Colon (tissue), 2 donors: Measurements from ENCODE around the gene ADGRL1.
"Not testable (repeated sequence)": the region's sequence is repeated elsewhere in the genome, so short reads cannot be mapped to it uniquely, and the experiment has no call there.

Experiments used
- FAIRE-seq: peaks from 2 replicates; lab custom pipeline; 2012; peaks lifted over from hg19 to GRCh38; lab: Jason Lieb, UNC
- donor health status: control.
- donor health status: control.

ADGRL1 gene

DNA sequence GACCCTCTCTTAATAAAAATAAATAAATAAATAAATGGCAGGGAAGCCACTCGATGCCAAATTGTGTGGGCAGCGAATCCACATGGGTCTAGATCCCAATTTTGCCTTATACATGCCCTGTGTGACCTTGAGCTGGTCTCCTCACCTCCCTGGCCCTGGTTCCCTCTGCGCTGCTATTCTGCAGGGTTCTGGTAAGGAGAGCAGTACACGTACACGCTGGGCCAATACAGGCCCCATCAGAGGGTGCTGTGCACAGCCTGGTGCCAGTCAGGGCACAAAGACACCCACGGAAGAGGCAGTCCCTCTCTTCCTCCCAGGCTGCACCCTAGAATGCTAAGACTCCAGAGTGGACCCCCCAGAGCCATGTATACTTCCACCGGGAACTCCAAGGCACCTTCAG is 17.9 kb downstream of the ADGRL1 start:
- FAIRE-seq, result not testable (repeated sequence)

DNA sequence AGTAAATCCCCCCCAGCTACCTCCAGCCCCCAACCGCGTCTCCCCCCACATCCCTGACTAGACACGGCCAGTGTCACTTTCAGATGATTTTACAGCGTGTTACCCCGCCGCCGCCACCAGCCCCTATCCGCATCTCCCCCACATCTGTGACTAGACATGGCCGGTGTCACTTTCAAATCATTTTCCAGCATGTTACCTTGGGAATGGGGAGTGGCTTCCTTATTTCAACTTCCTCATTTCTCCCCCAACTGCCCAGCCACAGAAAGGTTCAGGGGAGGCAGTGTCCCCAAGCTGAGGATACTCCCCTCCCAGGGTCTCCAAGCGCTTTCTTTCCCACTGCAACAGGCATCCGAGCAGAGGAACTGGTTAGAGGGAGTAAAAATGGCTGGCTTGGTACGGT is 18.4 kb downstream of the ADGRL1 start:
- no peak for FAIRE-seq

GRCh38 chr19:14186684-14187083 is 19.3 kb downstream of the ADGRL1 start:
- not testable (repeated sequence) for FAIRE-seq

- FAIRE-seq, result not testable (repeated sequence)
These were observed 20.3 kb downstream of the ADGRL1 start for GRCh38 chr19:14185691-14186090.

DNA sequence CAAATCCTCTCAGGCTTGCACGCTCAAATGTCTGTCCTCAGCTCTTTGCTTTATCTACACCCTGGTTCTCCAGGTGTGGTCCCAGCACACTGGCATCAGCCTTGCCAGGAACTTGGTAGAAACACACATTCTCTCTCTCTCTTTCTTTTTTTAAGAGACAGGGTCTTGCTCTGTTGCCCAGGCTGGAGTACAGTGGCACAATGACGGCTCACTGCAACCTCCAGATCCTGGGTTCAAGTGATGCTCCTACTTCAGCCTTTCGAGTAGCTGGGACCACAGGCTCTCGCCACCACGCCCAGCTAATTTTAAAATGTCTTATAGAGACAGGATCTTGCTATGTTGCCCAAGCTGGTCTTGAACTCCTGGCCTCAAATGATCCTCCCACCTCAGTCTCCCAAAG is 20.8 kb downstream of the ADGRL1 start:
- no peak for FAIRE-seq

DNA sequence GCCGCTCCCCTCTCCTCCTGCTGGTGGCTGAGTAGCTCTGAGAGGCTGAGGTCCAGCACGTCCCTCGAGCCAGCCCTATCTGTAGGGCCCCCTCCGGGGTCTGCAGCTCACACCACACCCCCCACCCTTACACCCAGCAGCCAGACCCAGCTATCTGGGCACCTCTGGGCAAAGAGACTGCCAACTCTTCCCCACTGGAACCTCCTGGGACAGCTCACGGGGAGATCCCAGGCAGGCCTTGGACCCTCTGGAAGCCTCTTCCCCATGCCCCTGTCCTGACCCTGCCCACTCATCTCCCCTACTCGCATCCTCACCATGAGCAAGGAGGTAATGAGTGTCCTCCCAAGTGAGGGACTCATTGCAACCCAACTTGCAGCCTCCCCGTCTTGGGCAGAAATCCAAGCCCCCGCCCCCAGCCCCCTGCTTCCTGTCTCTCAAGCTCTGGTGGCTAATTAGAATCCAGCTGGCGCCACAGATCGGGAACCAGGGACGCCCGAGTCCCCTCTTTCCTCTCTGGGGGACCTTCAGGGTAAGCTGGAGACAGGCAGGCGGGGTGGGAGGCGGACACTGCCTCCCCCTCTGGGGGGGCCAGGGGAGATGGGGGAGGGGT is 22.1 kb downstream of the ADGRL1 start:
- no peak for FAIRE-seq

DNA sequence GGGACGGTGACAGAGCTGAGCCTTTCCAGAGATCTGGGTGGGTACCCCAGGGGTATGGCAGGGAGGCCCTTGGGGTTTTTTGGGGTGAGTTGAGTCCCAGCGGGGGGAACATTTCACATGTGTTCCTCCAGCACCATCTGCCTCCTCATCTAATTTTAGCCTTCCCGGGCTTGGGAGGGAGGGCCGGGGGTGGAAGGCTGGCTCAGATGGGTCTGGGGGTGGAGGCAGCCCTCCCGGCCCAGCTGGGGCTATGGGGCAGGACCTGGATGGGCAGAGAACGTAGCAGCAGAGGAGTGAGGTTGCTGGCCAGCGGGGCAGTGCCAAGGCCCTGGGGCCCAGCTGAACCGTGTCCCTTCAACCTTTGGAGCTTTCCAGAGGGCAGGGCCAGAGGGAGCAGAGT is 23.5 kb downstream of the ADGRL1 start:
- no peak for FAIRE-seq

GRCh38 chr19:14181906-14182305 is 24.1 kb downstream of the ADGRL1 start:
- no peak for FAIRE-seq

DNA sequence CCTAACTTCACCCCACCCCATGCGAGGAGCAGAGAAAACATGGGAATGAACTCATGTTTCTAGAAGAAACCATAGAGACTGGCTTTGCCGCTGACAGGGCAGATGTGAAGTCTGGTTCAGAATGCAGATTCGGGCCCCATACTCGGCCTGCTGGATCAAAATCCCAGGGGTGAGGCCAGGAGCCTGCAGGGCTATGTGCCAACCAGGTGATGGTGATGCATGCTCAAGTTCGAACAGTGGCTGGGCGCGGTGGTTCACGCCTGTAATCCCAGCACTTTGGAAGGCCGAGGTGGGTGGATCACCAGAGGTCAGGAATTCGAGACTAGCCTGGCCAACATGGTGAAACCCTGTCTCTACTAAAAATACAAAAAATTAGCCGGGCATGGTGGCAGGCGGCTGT is 24.8 kb downstream of the ADGRL1 start:
- not testable (repeated sequence) for FAIRE-seq

DNA sequence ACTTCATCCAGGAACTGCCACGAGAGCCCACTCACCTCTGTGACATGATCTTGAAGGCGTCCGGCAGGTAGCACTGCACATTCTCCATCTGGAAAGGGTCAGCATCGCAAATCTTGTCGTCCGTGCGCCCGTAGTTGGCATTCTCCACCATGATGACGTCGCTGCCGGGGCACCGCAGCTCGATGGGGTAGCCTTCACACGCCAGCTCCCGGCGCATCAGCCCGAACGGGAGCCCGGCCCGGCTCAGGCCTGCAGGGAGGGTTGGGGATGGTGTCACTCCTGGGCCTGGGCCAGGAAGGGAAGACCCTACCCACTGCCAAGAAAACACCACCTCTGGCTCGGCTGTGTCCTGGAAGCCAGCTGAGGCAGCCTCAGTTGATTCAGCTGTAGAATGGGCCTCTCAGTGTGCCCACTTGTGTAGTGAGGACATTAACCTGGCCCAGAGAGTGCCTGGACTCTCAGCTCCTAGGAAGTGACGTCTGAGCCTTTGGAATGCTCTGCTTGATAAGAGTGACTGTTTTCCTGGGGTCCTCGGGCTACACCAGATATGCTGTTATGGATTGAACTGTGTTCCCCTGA is 28.4 kb downstream of the ADGRL1 start:
- FAIRE-seq, result no peak

GRCh38 chr19:14175351-14175792 is 30.6 kb downstream of the ADGRL1 start:
- FAIRE-seq, result no peak

GRCh38 chr19:14174883-14175282 is 31.1 kb downstream of the ADGRL1 start:
- no peak for FAIRE-seq

- FAIRE-seq, result no peak
These were observed 37.0 kb downstream of the ADGRL1 start for GRCh38 chr19:14168993-14169392.

DNA sequence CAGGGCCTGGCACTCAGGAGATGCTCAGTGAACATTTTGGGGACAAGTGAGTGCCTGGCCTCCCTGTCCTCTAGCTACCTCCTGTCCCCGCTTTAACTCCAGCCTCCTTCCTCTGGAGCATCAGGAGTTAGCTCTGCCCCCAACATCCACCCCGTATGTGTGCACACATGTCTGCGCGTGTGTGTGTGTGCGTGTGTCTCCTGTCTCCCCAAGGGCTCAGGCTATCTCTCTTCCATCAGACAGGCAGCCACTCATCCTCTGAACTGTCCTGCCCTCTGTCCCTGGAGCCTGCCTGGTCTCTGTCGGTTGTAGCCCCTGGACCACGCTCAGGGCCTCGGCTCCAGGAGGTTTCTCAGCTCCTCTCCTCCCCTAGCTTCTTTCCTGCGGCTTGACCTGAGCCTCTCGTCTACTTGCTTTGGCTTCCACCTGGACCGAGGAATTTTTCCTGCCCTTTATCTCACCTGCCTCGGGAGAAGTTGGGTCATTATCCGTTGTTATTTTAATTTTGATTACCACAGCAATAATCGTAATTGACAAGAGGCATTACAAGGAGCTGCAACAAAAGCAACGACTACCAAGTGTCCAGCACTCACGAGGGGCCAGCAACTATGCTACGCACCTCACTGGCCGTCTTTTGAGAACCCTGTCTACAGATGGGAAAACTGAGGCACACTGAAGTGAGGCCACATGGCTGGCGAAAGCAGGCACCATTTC is 37.6 kb downstream of the ADGRL1 start:
- no peak for FAIRE-seq

GRCh38 chr19:14167576-14168138 is 38.3 kb downstream of the ADGRL1 start:
- FAIRE-seq, result no peak

DNA sequence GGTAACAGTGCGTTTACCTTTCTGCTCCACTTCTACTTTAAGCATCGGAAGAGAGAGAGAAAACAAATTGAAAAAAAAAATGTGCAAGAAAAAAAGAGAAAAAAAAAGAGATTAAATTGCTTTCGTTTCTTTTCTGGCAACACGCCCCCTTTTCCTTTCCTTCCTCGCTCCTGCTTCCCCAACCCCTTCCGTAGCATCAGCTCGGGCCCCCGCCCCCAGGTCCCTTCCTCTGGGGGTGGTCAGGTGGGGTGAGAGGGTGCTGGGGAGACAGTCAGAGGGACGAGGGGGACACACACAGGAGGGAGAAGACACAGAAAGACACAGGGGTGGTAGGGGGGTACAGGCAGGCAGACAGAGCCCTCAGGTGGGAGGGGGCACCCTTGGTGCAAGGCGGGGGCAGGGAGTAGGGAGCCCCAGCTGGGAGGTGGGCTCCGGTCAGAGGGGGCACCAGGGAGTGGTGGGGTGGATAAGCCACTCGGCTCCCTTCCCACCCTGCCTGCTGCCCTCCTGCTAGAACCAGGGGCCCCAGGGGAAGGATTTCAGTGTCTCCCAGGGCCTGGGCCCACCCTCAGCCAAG is 38.9 kb downstream of the ADGRL1 start:
- FAIRE-seq, result no peak

DNA sequence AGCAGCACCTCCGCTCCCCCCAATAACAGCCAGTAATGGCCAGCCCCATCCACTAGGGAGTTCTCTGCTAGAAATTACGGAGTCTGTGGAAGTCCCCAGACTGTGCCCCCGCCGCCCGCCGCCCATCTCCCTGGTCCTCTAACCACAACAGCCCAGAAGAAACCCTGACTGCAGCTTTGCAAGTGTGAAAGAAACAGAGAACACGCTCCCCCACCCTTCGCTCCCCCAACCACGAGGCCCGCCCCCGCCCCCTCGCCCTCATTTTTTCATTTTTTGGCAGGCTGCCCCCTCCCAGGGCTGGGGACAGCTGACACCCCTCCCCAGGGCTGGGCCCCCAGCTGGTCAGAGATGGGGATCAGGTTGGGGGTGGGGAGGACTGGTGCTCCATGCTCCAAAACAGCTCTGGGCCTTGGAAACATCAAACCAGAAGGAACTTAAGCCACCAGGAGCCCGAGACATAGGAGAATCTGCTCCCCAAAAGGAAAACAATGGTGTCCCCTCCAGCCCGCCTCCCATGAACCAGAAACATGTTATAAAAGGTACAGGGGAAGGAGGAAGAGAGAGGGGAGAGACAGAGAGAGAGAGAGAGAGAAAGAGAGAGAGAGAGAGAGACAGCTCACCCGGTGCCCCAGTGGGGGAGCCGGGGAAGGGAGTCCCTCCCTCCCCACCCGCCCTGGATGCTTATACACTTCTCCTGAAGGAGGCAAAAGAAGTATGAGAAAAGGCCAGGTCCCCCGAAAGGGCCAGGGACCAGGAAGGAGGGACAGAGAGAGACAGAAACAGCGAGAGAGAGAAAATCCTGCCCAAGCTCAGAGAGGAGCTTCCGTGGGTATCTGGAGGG is 39.8 kb downstream of the ADGRL1 start:
- no peak for FAIRE-seq

DNA sequence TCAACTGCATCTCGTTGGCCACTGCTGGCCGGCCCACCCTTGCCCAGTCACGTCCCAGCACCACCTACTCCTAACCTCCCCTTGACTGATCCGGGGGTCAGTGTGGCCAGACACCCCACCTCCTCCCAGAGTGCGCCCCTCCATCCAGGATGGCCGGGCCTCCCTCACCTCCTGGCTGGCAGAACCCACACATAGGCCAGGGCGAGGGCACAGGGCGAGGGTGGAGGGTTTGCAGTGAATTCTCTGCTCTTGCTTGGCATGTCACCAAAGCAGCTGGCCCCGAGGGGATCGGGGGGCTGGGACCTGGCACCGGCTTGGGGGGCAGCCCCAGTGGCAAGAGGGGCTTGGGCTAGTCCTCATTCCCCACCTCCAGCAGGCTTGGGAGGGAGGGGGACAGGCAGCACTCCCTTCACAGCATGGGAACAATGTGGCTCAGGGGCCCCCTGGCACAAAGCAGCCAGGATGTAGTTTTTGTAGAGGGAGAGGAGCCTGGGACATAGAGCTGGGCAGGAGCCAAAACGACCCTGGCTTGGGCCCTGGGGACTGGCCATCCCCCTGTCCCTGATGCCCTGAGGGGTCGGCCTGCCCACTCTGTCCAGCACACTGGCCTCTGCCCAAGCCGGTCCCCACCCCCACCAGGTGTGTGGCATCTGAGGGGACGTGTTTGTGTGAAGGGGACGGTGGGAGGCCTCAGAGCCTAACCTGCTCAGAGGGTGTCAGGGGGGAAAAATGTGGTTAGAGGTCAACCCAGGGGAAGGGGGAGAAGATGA is 41.1 kb downstream of the ADGRL1 start:
- no peak for FAIRE-seq

GRCh38 chr19:14164082-14164481 is 41.9 kb downstream of the ADGRL1 start:
- FAIRE-seq, result no peak

DNA sequence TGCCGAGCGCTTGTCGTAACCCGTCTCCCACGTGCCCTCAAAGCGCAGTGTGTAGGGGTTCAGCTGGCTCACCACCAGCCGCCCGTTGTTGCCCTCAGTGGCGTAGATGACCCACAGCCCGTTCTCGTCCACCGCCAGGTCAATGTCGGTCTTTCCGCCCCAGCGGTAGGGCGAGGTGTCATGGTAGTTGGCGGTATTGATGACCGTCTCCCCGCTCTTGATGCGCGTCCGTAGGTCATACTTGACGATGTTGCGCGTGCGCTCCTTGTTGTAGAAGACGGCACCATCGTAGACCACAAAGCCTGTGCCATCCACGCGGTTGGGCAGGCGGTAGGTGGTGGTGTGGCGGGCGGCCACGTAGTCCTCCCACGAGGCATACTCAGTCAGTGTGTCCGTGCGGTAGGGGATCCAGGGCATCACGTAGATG is 43.1 kb downstream of the ADGRL1 start:
- FAIRE-seq, result no peak

DNA sequence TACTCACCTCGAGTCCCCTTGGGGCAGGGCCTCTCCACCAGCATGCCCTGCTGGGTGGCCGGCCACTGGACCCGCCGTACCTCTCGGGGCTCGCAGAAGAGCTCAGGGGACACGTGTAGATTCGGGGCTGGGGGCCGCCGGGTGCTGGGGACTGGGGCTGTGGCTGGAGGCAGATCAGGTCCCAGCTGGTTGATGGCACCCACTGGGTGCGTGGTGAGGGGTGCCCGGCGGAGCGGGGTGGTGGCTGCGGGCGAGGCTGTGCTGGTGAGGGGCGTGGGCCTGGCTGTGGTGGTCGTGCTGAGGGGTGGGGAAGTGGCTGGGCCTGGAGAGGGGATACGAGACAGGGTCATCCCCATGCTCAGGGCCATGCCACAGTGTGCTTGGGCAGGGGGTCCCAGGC is 44.7 kb downstream of the ADGRL1 start:
- FAIRE-seq, result no peak
